GM12892 (cell line): Measurements from ENCODE around the gene CDH26.

ENCODE experiments used
- POLR2A ChIP-seq: IDR thresholded peaks from 2 replicates; pipeline ENCODE4 v1.6.1; 2011; ENCODE audit warnings: low read depth, low read length, control low read depth
- TAF1 ChIP-seq: IDR thresholded peaks from 2 replicates; pipeline ENCODE4 v1.6.1; 2011; ENCODE audit warnings: low read depth, mild to moderate bottlenecking, control low read depth, low read length, borderline replicate concordance

DNA sequence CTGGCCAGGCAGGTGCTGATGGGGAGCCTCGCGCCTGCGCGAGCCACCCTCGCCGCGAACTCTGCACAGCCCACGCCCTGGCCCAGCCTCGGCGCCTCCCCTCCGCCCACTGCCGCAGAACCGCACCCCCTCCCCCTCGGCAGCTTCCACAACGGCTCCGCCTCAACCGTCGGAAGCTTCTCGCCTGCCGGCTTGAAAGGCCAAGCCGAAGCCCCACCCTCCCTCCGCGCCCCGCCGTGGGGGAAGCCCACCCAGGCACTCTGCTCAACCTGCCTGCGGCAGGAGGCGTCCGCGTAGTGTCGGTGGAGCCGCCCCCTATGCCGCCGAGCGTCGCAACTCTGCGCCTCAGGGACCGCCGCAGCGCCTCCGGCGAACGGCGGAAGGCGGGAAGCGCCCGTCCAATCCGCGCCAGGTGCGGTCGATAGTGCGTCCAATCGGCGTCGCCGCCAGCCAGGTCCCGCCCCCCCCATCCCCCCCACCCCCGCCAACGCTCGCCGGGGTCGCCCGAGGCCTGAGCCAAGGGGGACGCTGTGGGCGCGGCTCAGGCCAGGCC, 24.9 kb upstream of the CDH26 start, which contains the start of gene SYCP2:
- no peak for TF ChIP-seq TAF1
- TF ChIP-seq POLR2A: no peak
